ENCODE measurements around the gene AHI1.
"Not testable (repeated sequence)": the region's sequence is repeated elsewhere in the genome, so short reads cannot be mapped to it uniquely, and the experiment has no call there.

Gene AHI1

DNA sequence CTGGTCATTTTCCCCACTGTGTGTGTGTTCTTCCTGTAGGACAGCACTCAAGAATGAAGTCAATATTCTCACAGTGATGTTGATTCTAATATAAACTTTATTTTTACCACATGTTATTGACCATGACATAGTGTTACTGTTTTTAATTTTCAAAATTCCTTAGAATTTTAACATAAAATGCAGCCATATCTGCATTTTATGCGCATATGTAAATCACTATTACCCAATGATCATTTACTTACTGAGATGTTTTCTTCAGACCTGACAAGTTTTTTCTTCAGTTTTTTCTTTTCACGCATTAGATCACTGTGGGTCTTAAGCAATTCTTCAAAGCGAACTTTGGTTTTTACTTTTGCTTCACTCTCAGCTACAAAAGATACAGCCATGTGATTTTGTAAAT is 7.2 kb downstream of the AHI1 start:
- CTCF ChIA-PET, result no interaction called here
- no peak for DNase-seq (ENCODE audit: extremely low spot score)
- TF ChIP-seq, protein P1, sequence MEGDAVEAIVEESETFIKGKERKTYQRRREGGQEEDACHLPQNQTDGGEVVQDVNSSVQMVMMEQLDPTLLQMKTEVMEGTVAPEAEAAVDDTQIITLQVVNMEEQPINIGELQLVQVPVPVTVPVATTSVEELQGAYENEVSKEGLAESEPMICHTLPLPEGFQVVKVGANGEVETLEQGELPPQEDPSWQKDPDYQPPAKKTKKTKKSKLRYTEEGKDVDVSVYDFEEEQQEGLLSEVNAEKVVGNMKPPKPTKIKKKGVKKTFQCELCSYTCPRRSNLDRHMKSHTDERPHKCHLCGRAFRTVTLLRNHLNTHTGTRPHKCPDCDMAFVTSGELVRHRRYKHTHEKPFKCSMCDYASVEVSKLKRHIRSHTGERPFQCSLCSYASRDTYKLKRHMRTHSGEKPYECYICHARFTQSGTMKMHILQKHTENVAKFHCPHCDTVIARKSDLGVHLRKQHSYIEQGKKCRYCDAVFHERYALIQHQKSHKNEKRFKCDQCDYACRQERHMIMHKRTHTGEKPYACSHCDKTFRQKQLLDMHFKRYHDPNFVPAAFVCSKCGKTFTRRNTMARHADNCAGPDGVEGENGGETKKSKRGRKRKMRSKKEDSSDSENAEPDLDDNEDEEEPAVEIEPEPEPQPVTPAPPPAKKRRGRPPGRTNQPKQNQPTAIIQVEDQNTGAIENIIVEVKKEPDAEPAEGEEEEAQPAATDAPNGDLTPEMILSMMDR (IDR thresholded peaks at IDR 0.05; ENCODE audit: control extremely low read depth, extremely low read depth, low read depth, missing control alignments), result no peak
- POLR2A ChIA-PET, result no interaction called here

DNA sequence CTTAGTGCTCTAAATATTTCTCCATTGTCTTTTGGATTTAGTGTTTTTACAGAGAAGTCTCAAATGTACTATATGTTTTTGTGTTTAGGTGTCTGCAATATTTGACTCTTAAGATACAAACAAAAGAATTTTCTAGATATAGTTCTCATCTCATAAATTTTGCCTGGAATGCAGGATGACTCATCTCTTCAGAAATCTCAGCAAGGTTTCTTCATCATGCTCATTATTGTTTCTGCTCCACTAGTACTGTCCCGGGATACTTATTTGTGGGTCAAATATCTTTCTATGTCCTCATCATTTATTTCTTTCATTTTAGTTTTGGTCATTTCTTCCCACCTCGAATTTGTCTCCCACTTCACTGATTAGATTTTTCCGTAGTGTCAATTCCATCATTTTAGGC is 9.5 kb downstream of the AHI1 start:
- TF ChIP-seq, protein P1 (IDR thresholded peaks at IDR 0.05; ENCODE audit: control extremely low read depth, extremely low read depth, low read depth, missing control alignments), result no peak
- ChIA-PET POLR2A (no interaction called here), CTCF (no interaction called here)
- no peak for DNase-seq (ENCODE audit: extremely low spot score)

DNA sequence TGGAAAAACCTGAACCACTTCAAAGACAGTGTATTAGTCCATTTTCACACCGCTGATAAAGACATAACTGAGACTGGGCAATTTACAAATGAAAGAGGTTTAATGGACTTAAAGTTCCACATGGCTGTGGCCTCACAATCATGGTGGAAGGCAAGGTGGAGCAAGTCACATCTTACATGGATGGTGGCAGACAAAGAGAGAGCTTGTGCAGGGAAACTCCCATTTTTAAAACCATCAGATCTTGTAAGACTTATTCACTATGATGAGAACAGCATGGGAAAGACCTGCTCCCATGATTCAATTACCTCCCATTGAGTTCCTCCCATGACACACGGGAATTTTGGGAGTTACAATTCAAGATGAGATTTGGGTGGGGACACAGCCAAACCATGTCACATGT is 13.6 kb downstream of the AHI1 start:
- DNase-seq (ENCODE audit: extremely low spot score); CTCF ChIA-PET; POLR2A ChIA-PET: not testable (repeated sequence)

DNA sequence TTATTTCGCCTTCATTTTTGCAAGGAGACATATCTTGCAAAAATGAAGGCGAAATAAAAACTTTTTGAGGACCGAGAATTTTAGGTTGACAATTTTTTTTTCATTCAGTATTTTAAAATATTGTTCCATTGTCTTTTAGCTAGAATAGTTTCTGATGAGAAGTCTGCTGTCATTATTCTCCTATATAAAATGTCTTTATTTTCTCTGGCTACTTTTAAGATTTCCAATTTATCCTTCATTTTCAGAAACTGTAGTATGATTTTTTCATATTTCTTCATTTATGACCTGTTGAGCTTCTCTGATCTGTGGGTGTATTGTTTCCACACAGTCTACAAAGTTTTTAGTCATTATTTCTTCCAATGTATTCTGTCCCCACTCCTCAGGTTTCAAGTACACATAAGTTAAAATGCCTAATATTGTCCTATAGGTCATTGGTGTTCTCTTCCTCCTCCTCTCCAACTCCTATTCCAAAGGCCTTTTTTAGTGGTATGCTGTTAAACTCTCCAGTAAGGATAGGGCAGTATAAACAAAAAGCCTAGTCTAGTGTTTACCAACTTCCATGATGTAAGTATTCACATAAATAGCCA is 15.7 kb downstream of the AHI1 start:
- TF ChIP-seq, protein P1 (IDR thresholded peaks at IDR 0.05; ENCODE audit: control extremely low read depth, extremely low read depth, low read depth, missing control alignments), result no peak
- ChIA-PET CTCF (no interaction called here), POLR2A (interaction anchor here (0.6 kb wide), 1 partner anchor 810 kb away, joined by 3 read pairs; no protein-coding TSS in a partner anchor)
- no peak for DNase-seq (ENCODE audit: extremely low spot score)

DNA sequence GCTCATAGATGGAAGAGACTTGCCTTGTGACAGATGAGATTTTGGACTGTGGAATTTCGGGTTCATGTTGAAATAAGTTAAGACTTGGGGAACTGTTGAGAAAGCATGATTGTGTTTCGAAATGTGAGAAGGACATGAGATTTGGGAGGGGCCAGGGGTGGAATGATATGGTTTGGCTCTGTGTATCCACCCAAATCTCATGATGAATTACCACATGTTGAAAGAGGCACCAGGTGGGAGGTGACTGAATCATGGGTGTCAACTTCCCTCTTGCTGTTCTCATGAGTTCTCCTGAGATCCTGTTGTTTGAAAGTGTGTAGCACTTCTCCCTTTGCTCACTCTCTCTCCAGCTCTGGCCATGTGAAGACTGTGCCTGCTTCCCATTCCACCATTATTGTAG is 17.9 kb downstream of the AHI1 start:
- no peak for DNase-seq (ENCODE audit: extremely low spot score)
- CTCF ChIA-PET, result no interaction called here
- TF ChIP-seq, protein P1 (IDR thresholded peaks at IDR 0.05; ENCODE audit: control extremely low read depth, extremely low read depth, low read depth, missing control alignments), result no peak
- POLR2A ChIA-PET, result no interaction called here

DNA sequence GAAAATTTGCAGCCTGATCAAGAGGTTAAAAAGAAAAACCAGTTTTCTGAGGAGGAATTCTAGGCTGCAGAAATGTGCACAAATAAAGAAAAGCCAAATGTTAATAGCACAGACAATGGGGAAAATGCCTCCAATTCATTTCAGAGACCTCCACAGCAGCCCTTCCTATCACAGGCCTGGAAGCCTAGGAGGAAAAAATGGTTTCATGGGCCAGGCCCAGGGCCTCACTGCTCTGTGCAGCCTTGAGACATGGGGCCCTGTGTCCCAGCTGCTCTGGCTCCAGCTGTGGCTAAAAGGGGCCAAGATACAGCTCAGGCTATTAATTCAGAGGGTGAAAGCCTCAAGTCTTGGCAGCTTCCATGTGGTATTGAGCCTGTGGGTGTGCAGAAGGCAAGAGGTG is 18.9 kb downstream of the AHI1 start:
- ChIA-PET POLR2A (no interaction called here), CTCF (no interaction called here)

DNA sequence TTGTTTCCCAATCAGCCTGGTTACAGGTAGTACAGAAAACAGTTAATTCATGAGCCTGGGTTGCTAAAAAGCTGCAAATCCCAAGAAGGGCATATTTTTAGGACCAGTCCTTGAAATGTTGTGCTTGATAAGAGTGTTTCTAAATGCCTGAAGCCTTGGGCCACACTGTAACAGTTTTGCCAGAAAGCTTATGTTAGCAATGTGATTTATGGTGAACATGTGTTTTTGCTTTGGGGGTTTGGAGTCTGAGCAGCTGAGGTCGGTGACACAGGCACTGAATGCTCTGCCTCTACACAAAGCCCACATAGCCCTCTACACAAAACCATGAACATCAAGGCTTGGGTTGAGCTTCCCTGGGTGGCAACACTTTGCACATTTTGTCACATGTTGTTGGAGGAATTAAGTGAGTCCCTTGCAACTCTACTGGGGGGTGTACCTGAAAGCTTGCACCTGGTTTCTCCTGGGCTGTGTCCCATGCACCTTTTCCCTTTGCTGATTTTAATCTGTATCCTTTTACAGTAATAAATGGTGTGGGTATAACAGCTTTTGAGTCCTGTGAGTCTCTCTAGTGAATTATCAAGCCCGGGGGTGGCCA is 22.2 kb downstream of the AHI1 start:
- ChIA-PET POLR2A (interaction anchor here (1.1 kb wide), 1 partner anchor 815 kb away, joined by 4 read pairs; the partner anchor contains the start of gene BCLAF1), CTCF (interaction anchor here (1.0 to 3.0 kb wide), 5 partner anchors 12 to 751 kb away, joined by 4 to 13 read pairs (median 4); no protein-coding TSS in a partner anchor)
- DNase-seq (ENCODE audit: extremely low spot score), result no peak
- TF ChIP-seq, protein P1 (IDR thresholded peaks at IDR 0.05; ENCODE audit: control extremely low read depth, extremely low read depth, low read depth, missing control alignments), result no peak

More for the DNA sequence above, 18.9 kb downstream of the AHI1 start:
- TF ChIP-seq, protein P1 (IDR thresholded peaks at IDR 0.05; ENCODE audit: control extremely low read depth, extremely low read depth, low read depth, missing control alignments), result no peak
- no peak for DNase-seq (ENCODE audit: extremely low spot score)
